Breast epithelium (tissue), 4 donors: ENCODE results near the gene MOCS3. TPM values are rescaled to one million over a fixed set of nuclear protein-coding genes. Genes with fewer than 3 reads are reported as not detected.
A peak's percentile ranks its signal among the peaks of the same experiment; 100 is the strongest.

ENCODE experiments used
- DNase-seq, 2 donors: peaks; one replicate each; pipeline ENCODE4 v3.0.0-alpha.2; 2019; ENCODE audit warnings: low spot score in 2 of 2
- H3K27ac ChIP-seq, 2 donors: fragments of 200-600 bp; sonication (generic) in 1 of 2; one replicate each; pipeline ENCODE4 v1.5.1; 2016 to 2019; ENCODE audit warnings: mild to moderate bottlenecking in 1 of 2
- H3K27me3 ChIP-seq, 2 donors: fragments of 200-600 bp; sonication (generic) in 1 of 2; one replicate each; pipeline versions ENCODE4 v1.5.1 to v1.6.0; 2017 to 2019; ENCODE audit warnings: control low read depth in 1 of 2, mild to moderate bottlenecking in 1 of 2
- H3K36me3 ChIP-seq: fragments of 200-600 bp; one replicate; pipeline ENCODE4 v1.5.1; 2019
- H3K4me1 ChIP-seq, 2 donors: fragments of 200-600 bp; sonication (generic); one replicate each; pipeline ENCODE4 v1.5.1; 2016 to 2019; ENCODE audit warnings: control low read depth in 1 of 2
- H3K4me3 ChIP-seq, 3 donors: fragments of 200-600 bp; sonication (generic); 1 replicate in 2 of 3; 2 replicates in 1 of 3; pipeline ENCODE4 v1.5.1; 2016 to 2019; ENCODE audit warnings: mild to moderate bottlenecking in 3 of 3, moderate library complexity in 2 of 3
- H3K9me3 ChIP-seq, 2 donors: fragments of 200-600 bp; sonication (generic) in 1 of 2; one replicate each; pipeline ENCODE4 v1.5.1; 2016 to 2019; ENCODE audit warnings: control low read depth in 1 of 2
- CTCF ChIP-seq, 3 donors: fragments of 450-650 bp; IDR thresholded peaks; one replicate each; pipeline ENCODE4 v1.5.1; 2016 to 2017; ENCODE audit warnings: antibody characterized with exemption in 3 of 3, mild to moderate bottlenecking in 3 of 3, moderate library complexity in 3 of 3
- POLR2A ChIP-seq: fragments of 450-650 bp; IDR thresholded peaks from one replicate; pipeline ENCODE4 v1.6.1; 2016; ENCODE audit warnings: antibody characterized with exemption, mild to moderate bottlenecking, moderate library complexity
- POLR2AphosphoS5 ChIP-seq, 3 donors: sonication (generic); formaldehyde crosslinking; IDR thresholded peaks; one replicate each; pipeline ENCODE4 v1.6.1; 2017; ENCODE audit warnings: antibody characterized with exemption in 3 of 3
- intact Hi-C: fragments of 100-400 bp; cut with DNase I; formaldehyde crosslinking; loops from one replicate; pipeline ENCODE4 v1.15.1; 2023; ENCODE audit warnings: low total_unique reads
- total RNA-seq, 3 donors: library from RNA; depleted of rRNA; stranded (reverse); fragments of >200 nt; gene quantifications; one replicate each; pipeline ENCODE4 v1.1.0, GENCODE V29; 2016

MOCS3 gene
- total RNA-seq, 3 donors from 2014 or later = 4.5 to 6.4 (median 4.9) TPM

GRCh38 chr20:50959543-50960126 is 1.0 kb downstream of the MOCS3 start:
- Histone ChIP-seq H3K4me3 (peak overlapping the region; percentile 59 to 95 (median 92)), H3K27me3 (no peaks in the 10 kb centered on the region), H3K36me3 (no peaks in the 10 kb centered on the region), H3K4me1 (peaks cover 0 to 23% of the 10 kb centered on the region in 2 donors), H3K9me3 (no peaks in the 10 kb centered on the region), H3K27ac (peak overlapping the region in 1 of 2 donors; percentile 94)
- TF ChIP-seq POLR2A (no peak), POLR2AphosphoS5 (IDR thresholded peaks at IDR 0.05) (no peak), CTCF (IDR thresholded peaks at IDR 0.05) (no peak)
- intact Hi-C loops = no loop called here
- no peak for DNase-seq

- intact Hi-C loops = no loop called here
- H3K4me3 ChIP-seq = no peak overlapping the region
- no peak for TF ChIP-seq CTCF (IDR thresholded peaks at IDR 0.05)
- no peak for TF ChIP-seq POLR2A
- TF ChIP-seq POLR2AphosphoS5 (IDR thresholded peaks at IDR 0.05) = no peak
- no peaks in the 10 kb centered on the region for H3K9me3 ChIP-seq
- H3K36me3 ChIP-seq = no peaks in the 10 kb centered on the region
- no peaks in the 10 kb centered on the region for H3K4me1 ChIP-seq
- DNase-seq = no peak
- H3K27ac ChIP-seq = no peak overlapping the region
- H3K27me3 ChIP-seq = no peaks in the 10 kb centered on the region
Observed at GRCh38 chr20:50967586-50967985, 9.0 kb downstream of the MOCS3 start.

- H3K4me3 ChIP-seq = no peak overlapping the region
- TF ChIP-seq POLR2AphosphoS5 (IDR thresholded peaks at IDR 0.05) (no peak), POLR2A (no peak), CTCF (IDR thresholded peaks at IDR 0.05) (no peak)
Observed at GRCh38 chr20:50968289-50968688, 9.7 kb downstream of the MOCS3 start.

GRCh38 chr20:50969435-50969834 is 10.8 kb downstream of the MOCS3 start:
- H3K27me3 ChIP-seq = no peaks in the 10 kb centered on the region
- no peak for TF ChIP-seq CTCF (IDR thresholded peaks at IDR 0.05)
- peak in 1 of 2 donors; percentile 5 for DNase-seq
- no peaks in the 10 kb centered on the region for H3K9me3 ChIP-seq
- intact Hi-C loops = no loop called here
- no peaks in the 10 kb centered on the region for H3K36me3 ChIP-seq
- no peak overlapping the region for H3K27ac ChIP-seq
- no peaks in the 10 kb centered on the region for H3K4me1 ChIP-seq
- H3K4me3 ChIP-seq = no peak overlapping the region

More at GRCh38 chr20:50968289-50968688, 9.7 kb downstream of the MOCS3 start:
- Histone ChIP-seq H3K27ac (no peak overlapping the region), H3K9me3 (no peaks in the 10 kb centered on the region), H3K27me3 (no peaks in the 10 kb centered on the region), H3K4me1 (no peaks in the 10 kb centered on the region), H3K36me3 (no peaks in the 10 kb centered on the region)
- no peak for DNase-seq
- intact Hi-C loops = no loop called here

GRCh38 chr20:50969912-50970311 is 11.3 kb downstream of the MOCS3 start:
- no peak overlapping the region for H3K27ac ChIP-seq
- no peaks in the 10 kb centered on the region for H3K4me1 ChIP-seq
- intact Hi-C loops = no loop called here
- H3K27me3 ChIP-seq = no peaks in the 10 kb centered on the region
- peak in 1 of 2 donors; percentile 10 for DNase-seq
- H3K9me3 ChIP-seq = no peaks in the 10 kb centered on the region
- no peaks in the 10 kb centered on the region for H3K36me3 ChIP-seq
- TF ChIP-seq POLR2A = no peak
- no peak for TF ChIP-seq CTCF (IDR thresholded peaks at IDR 0.05)
- TF ChIP-seq POLR2AphosphoS5 (IDR thresholded peaks at IDR 0.05) = no peak
- H3K4me3 ChIP-seq = no peak overlapping the region
